Measurements from ENCODE around the gene PCCA. TPM values are rescaled to one million over a fixed set of nuclear protein-coding genes. Genes with fewer than 3 reads are reported as not detected.
"Not testable (repeated sequence)": the region's sequence is repeated elsewhere in the genome, so short reads cannot be mapped to it uniquely, and the experiment has no call there.

The PCCA gene
- total RNA-seq, 1 donor from 2014 or later = 35.4 TPM

DNA sequence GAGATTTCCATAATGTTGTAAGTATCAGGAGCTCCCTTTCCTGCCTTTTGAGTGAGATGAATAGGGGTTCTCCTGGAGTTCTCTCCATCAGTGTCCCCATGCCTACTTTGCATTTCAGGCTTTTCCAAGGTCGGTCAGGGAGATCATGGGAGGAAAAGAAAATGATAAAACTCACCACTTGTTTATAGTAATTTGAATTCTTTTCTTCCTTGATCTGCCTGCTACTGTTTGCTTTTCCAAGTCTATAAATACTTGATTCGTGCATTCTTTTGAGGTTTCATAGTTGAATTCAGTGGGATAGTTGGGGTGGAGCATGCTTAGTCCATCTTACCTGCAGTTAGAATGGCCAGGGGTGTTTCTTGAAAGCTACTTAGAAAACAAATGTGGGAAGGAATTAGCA is 51.5 kb downstream of the PCCA start:
- DNase-seq (ENCODE audit: low read depth in 2 of 2) = no peak

DNA sequence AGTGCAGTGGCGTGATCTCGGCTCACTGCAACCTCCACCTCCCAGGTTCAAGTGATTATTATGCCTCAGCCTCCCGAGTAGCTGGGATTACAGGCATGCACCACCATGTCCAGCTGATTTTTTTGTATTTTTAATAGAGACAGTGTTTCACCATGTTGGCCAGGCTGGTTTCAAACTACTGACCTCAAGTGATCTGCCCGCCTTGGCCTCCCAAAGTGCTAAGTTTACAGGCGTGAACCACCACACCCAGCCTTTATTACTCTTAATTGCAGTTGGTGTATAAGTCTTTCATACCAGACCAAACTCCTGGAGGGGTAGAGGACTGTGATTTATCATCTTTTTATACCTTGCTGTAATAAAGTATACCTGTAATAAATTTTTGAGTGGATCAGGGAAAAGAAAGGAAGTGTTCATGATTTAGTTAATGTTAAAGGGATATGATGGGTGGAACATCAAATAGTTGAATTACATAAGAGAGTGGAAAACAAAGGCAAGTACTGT is 52.6 kb downstream of the PCCA start:
- not testable (repeated sequence) for DNase-seq (ENCODE audit: low read depth in 2 of 2)

- no peak for DNase-seq (ENCODE audit: low read depth in 2 of 2)
Measured at GRCh38 chr13:100146534-100146933, 57.6 kb downstream of the PCCA start.

DNA sequence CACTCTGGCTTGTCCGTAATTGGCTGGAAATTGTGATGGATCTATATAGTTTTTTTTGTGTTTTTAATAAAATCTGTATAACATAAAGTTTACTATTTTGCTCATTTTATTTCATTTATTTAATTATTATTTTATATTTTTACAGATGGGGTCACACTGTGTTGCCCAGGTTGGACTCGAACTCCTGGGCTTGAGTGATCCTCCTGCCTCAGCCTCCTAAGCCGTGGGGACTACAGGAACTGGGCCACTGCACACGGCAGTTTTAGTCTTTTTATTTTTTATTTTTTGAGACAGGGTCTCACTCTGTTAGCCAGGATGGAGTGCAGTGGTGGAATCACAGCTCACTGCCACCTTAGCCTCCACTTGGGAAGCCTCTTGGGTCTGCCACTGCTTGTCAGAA is 58.9 kb downstream of the PCCA start:
- no peak for DNase-seq (ENCODE audit: low read depth in 2 of 2)

GRCh38 chr13:100148422-100148821 is 59.5 kb downstream of the PCCA start:
- no peak for DNase-seq (ENCODE audit: low read depth in 2 of 2)

GRCh38 chr13:100149389-100149788 is 60.5 kb downstream of the PCCA start:
- DNase-seq (ENCODE audit: low read depth in 2 of 2) = no peak

DNA sequence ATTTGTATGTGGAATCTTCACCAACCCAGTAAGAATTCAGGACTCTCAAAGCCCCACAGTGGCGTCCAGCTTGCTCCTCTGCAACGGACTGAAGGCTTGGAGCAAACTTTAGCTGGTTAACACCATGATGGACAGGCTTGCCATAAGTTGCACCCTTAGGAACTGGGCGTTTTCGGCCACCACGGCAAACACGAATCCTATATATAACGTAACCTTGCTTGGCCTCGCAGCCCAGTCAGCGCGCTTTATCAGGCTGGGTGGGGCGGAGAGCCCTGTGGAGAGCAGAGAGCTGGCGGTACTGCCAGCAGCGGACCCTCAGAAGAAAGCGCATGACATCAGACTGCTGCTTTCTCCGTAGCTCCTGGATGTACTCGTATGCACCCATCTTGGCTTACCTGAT is 61.8 kb downstream of the PCCA start:
- not testable (repeated sequence) for DNase-seq (ENCODE audit: low read depth in 2 of 2)

GRCh38 chr13:100154842-100155416 is 66.0 kb downstream of the PCCA start:
- DNase-seq (ENCODE audit: low read depth in 2 of 2) = no peak

DNA sequence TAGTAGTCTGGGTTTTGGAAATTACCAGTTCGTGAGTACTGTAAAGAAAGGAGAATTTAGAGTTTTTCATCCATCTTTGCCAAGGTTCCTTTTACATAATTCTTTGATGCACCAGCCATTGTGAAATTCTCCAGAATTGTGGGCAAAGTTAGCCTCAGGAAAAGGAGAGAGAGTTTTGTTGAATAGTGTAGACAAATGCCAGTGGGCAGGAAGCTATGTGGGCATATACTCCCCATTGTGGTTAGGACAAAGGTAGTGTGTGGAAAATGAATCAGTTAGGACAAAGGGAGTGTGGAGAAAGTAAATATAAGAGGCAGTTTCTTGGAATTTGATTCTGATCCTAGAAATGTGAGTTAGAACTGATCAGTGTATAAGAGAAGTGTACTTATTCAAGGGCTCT is 67.9 kb downstream of the PCCA start:
- peak in 1 of 2 donors; percentile 19 for DNase-seq (ENCODE audit: low read depth in 2 of 2)

- no peak for DNase-seq (ENCODE audit: low read depth in 2 of 2)
Measured at GRCh38 chr13:100158569-100158968, 69.7 kb downstream of the PCCA start.

GRCh38 chr13:100159584-100159983 is 70.7 kb downstream of the PCCA start:
- DNase-seq (ENCODE audit: low read depth in 2 of 2) = no peak

- no peak for DNase-seq (ENCODE audit: low read depth in 2 of 2)
Measured at GRCh38 chr13:100160450-100160849, 71.6 kb downstream of the PCCA start.

DNA sequence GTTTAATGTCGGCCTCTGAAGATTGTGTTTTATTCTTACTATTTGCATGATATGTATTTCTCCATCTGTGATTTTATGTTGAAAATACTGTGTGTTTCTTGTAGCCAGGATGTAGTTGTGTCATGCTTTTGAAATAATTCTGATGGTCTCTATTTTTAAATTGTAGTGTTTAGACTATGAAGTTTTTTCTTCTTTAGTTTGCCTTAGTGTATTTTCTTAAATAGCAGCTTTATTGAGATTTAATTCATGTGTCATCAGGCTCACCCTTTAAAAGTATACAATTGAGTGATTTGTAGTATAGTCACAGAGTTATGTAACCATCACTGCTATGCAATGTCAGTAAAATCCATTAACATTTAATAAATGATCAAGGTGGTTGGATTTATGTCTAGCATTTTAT is 74.5 kb downstream of the PCCA start:
- no peak for DNase-seq (ENCODE audit: low read depth in 2 of 2)

- DNase-seq (ENCODE audit: low read depth in 2 of 2) = no peak
Measured at GRCh38 chr13:100173203-100173602, 84.3 kb downstream of the PCCA start.

DNA sequence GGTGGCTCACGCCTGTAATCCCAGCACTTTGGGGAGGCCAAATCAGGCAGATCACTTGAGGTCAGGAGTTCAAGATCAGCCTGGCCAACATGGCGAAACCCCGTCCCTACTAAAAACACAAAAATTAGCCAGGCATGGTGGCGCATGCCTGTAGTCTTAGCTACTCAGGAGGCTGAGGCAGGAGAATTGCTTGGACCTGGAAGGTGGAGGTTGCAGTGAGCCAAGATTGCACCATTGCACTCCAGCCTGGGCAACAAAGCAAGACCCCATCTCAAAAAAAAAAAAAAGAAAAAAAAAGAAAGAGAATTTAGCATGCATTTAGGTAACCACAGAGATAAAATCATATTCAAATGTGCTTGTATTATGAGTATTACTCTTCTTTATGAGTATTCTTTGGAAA is 85.6 kb downstream of the PCCA start:
- DNase-seq (ENCODE audit: low read depth in 2 of 2) = not testable (repeated sequence)

GRCh38 chr13:100175078-100175802 is 86.3 kb downstream of the PCCA start:
- no peak for DNase-seq (ENCODE audit: low read depth in 2 of 2)

- no peak for DNase-seq (ENCODE audit: low read depth in 2 of 2)
Measured at GRCh38 chr13:100175803-100176182, 86.9 kb downstream of the PCCA start.

DNA sequence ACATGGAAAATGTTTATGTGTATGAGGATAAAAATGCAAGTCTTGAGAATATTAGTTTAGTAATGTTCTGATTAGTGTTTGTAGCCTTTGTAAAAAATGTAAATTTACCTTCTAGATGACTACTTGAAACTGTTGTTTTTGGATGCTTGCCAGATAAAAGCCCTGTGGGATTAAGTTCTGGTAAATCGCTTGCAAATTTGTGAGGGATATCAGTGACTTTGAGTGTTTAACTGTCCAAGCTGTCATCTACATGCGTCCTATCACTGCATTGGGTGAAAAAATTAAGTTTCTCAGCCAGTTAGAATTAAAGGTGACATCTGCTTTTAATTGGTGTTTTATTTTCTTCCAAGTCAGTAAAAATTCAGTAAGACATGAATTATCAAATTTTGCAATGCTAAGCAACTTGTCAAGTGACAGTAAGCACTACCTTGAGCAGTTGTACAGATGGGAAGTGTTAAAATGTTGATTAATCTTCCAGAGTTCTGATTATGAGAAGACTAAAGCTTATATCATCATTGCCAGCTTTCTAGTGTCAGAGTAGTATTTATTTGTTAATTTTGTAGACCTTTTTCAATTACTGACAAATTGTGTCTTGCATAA is 88.0 kb downstream of the PCCA start:
- peak in 1 of 2 donors; percentile 50 for DNase-seq (ENCODE audit: low read depth in 2 of 2)

- no peak for DNase-seq (ENCODE audit: low read depth in 2 of 2)
Measured at GRCh38 chr13:100178309-100178708, 89.4 kb downstream of the PCCA start.

DNA sequence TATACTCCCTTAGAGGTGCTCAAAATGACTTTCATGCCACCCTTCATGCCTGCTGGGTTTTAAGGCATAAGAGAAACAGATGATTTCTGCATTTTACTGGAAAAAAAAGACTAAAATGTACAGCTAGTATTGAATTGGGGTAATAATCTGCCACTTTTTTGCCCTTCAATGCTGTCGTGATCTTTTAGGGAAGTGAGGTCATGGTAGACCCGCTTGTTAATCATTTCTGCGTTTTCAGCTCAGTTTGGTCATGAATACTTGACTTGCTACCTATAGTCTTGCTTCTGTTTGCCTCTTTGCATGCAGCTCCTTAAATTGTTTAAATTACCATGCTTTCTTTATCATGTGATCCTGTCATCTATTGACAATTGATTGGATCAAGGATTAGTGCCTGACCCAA is 90.4 kb downstream of the PCCA start:
- no peak for DNase-seq (ENCODE audit: low read depth in 2 of 2)

DNA sequence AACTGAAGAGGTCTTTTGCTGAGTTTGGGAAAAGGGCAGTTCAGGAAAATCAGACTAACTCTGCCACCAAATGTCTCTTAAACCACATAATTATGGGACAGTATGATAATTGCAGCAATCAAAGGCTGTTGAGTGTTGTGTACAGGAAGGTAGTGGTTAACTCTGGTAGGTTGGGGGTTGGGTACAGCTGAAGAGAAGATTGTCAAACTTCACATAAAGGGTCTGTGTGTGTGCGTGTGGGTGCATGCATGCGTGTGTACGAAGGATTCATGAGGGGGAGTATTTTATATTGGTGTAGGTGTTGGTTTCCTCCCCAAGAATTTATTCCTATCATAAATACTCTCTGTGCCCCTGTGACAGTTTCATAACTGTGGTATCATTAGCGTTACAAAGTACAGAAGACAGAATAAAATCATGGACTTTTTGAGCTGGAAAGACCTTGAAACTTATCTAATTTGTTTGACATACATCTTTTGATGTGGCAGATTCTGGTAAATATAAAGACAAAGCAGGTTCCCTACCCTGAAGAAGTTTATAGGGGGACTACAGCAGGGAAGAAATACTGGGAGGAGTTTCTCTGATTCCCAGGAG is 94.1 kb downstream of the PCCA start:
- no peak for DNase-seq (ENCODE audit: low read depth in 2 of 2)

- DNase-seq (ENCODE audit: low read depth in 2 of 2) = no peak
Measured at GRCh38 chr13:100184095-100184494, 95.2 kb downstream of the PCCA start.

- DNase-seq (ENCODE audit: low read depth in 2 of 2) = no peak
Measured at GRCh38 chr13:100195568-100195967, 106.7 kb downstream of the PCCA start.
